HEK293 (cell line): ENCODE results near the gene LY6G6D.

Source experiments
- CTCF ChIP-seq: fragments of 450-650 bp; formaldehyde crosslinking; IDR thresholded peaks from 2 replicates; pipeline ENCODE4 v1.5.1; 2016; ENCODE audit warnings: missing biosample characterization, missing genetic modification characterization
- ZNF133 ChIP-seq: fragments of 450-650 bp; formaldehyde crosslinking; IDR thresholded peaks from 2 replicates; pipeline ENCODE4 v1.5.1; 2016; ENCODE audit warnings: missing biosample characterization, missing genetic modification characterization
- ZNF292 ChIP-seq: fragments of 450-650 bp; formaldehyde crosslinking; IDR thresholded peaks from 2 replicates; pipeline ENCODE4 v1.5.1; 2016; ENCODE audit warnings: low read depth, missing biosample characterization, missing genetic modification characterization, borderline replicate concordance
- ZNF362 ChIP-seq: fragments of 450-650 bp; formaldehyde crosslinking; IDR thresholded peaks from 2 replicates; pipeline ENCODE4 v1.5.1; 2016; ENCODE audit warnings: missing biosample characterization, missing genetic modification characterization
- ZNF394 ChIP-seq: fragments of 450-650 bp; formaldehyde crosslinking; IDR thresholded peaks from 2 replicates; pipeline ENCODE4 v1.5.1; 2016; ENCODE audit warnings: missing biosample characterization, missing genetic modification characterization, mild to moderate bottlenecking, moderate library complexity, borderline replicate concordance
- ZNF677 ChIP-seq: fragments of 450-650 bp; IDR thresholded peaks from 2 replicates; pipeline ENCODE4 v1.5.0; 2018; ENCODE audit warnings: missing biosample characterization, mild to moderate bottlenecking, missing genetic modification characterization, moderate library complexity

- TF ChIP-seq ZNF677 (no peak), CTCF (no peak), ZNF362 (no peak), ZNF133 (no peak), ZNF292 (tag by site-specific recombination) (no peak), ZNF394 (tag by site-specific recombination) (no peak)
Measured at GRCh38 chr6:31687860-31688693, 27.1 kb upstream of the LY6G6D start.
